HCT116 (cell line): ENCODE measurements around the gene GPAM. TPM values are rescaled to one million over a fixed set of nuclear protein-coding genes. Genes with fewer than 3 reads are reported as not detected.

Source experiments
- ATAC-seq: fragments of 200-7000 bp; cut with Tn5 transposase; 2 replicates; pipeline ENCODE4 v1.9.1; 2020; ENCODE audit warnings: mild to moderate bottlenecking, moderate library complexity
- BruUV-seq: library from RNA; stranded (reverse); fragments of 400-500 nt; replicated peaks from 2 replicates; lab custom pipeline; 2021; lab: Mats Ljungman, UMichigan
- CTCF ChIA-PET: fragments of 300-600 bp; sonication (Branson Sonifier 250); formaldehyde crosslinking; loops from one replicate; lab custom pipeline; 2021; ENCODE audit warnings: antibody characterized with exemption; lab: Charles Lee
- POLR2A ChIA-PET: fragments of 300-600, 350-600 bp; sonication (Branson Sonifier 250); formaldehyde crosslinking; loops from one replicate; lab custom pipeline; 2021; ENCODE audit warnings: antibody characterized with exemption; lab: Charles Lee
- RAD21 ChIA-PET, 2 experiments: fragments of 300-600 bp; sonication (Branson Sonifier 250); formaldehyde crosslinking; loops; one replicate each; lab custom pipeline; 2023; ENCODE audit warnings: low total read pairs in 2 of 2; ENCODE audit not compliant: uncharacterized antibody in 2 of 2, unreplicated experiment in 2 of 2, low non-redundant PET in 1 of 2; lab: Charles Lee
- DNase-seq: peaks from one replicate; pipeline ENCODE4 v3.0.0-alpha.2; 2010; ENCODE audit warnings: low read depth, low spot score
- H2AFZ ChIP-seq: fragments of 200-600 bp; shearing (Covaris generic), sonication (generic); 2 replicates; pipeline ENCODE4 v1.6.1; 2017; ENCODE audit warnings: low read depth, mixed run types, mixed read lengths, antibody characterized with exemption, low read length; ENCODE audit not compliant: poor library complexity, severe bottlenecking
- H3K27ac ChIP-seq: 2 replicates; pipeline ENCODE4 v1.5.1; 2012; ENCODE audit warnings: low read depth, low read length
- H3K27me3 ChIP-seq: fragments of 200-600 bp; sonication (generic); 2 replicates; pipeline ENCODE4 v1.6.1; 2016; ENCODE audit warnings: mixed run types, low read length, mixed read lengths; ENCODE audit not compliant: insufficient read depth
- H3K36me3 ChIP-seq, 2 experiments: fragments of 200-500 bp in 1 of 2; fragments of 200-600 bp in 1 of 2; sonication (Bioruptor generic) in 1 of 2; sonication (generic) in 1 of 2; 2 replicates each; pipeline versions ENCODE4 v1.5.1 to v1.6.1; 2014 to 2016; ENCODE audit warnings: low read length in 2 of 2, inconsistent platforms in 1 of 2, mixed read lengths in 1 of 2, mixed run types in 1 of 2; ENCODE audit not compliant: insufficient read depth in 2 of 2, control insufficient read depth in 1 of 2
- H3K4me1 ChIP-seq, 2 experiments: fragments of 200-600 bp in 1 of 2; sonication (generic) in 1 of 2; 2 replicates each; pipeline versions ENCODE4 v1.5.1 to v1.6.1; 2012 to 2017; ENCODE audit warnings: low read length in 2 of 2, inconsistent platforms in 1 of 2, mild to moderate bottlenecking in 1 of 2, mixed read lengths in 1 of 2, mixed run types in 1 of 2, moderate library complexity in 1 of 2; ENCODE audit not compliant: insufficient read depth in 2 of 2, control insufficient read depth in 1 of 2
- H3K4me2 ChIP-seq: fragments of 200-600 bp; sonication (generic); 2 replicates; pipeline ENCODE4 v1.6.1; 2017; ENCODE audit warnings: mixed run types, low read length, mixed read lengths
- H3K4me3 ChIP-seq, 2 experiments: fragments of 200-600 bp in 1 of 2; sonication (generic) in 1 of 2; replicated peaks in 1 of 2; 2 replicates each; pipeline ENCODE4 v1.5.1; 2011 to 2016; ENCODE audit warnings: low read length in 2 of 2, control low read depth in 1 of 2, low read depth in 1 of 2, mild to moderate bottlenecking in 1 of 2, mixed read lengths in 1 of 2, mixed run types in 1 of 2
- H3K79me2 ChIP-seq: fragments of 200-600 bp; sonication (generic); 2 replicates; pipeline ENCODE4 v1.6.1; 2017; ENCODE audit warnings: mild to moderate bottlenecking, mixed run types, low read length, moderate library complexity, mixed read lengths; ENCODE audit not compliant: insufficient read depth
- H3K9ac ChIP-seq: fragments of 200-600 bp; sonication (generic); 2 replicates; pipeline ENCODE4 v1.6.1; 2016; ENCODE audit warnings: low read length, mixed read lengths
- H3K9me2 ChIP-seq: fragments of 200-600 bp; sonication (generic), shearing (Covaris generic); 2 replicates; pipeline ENCODE4 v1.6.1; 2017; ENCODE audit warnings: mixed run types, mild to moderate bottlenecking, moderate library complexity; ENCODE audit not compliant: insufficient read depth
- H3K9me3 ChIP-seq, 2 experiments: fragments of 200-500 bp in 1 of 2; fragments of 200-600 bp in 1 of 2; sonication (Bioruptor generic) in 1 of 2; sonication (generic) in 1 of 2; 2 replicates each; pipeline ENCODE4 v1.6.1; 2014 to 2017; ENCODE audit warnings: low read length in 2 of 2, mixed read lengths in 2 of 2, inconsistent platforms in 1 of 2, low read depth in 1 of 2, mild to moderate bottlenecking in 1 of 2, mixed run types in 1 of 2, moderate library complexity in 1 of 2; ENCODE audit not compliant: control insufficient read depth in 1 of 2, insufficient read depth in 1 of 2
- H4K20me1 ChIP-seq: fragments of 200-600 bp; sonication (generic), shearing (Covaris generic); 2 replicates; pipeline ENCODE4 v1.6.1; 2017; ENCODE audit warnings: mixed run types, mild to moderate bottlenecking, moderate library complexity; ENCODE audit not compliant: insufficient read depth
- CBX3 ChIP-seq: IDR thresholded peaks from 2 replicates; pipeline ENCODE4 v1.6.1; 2012; ENCODE audit warnings: low read depth
- CEBPB ChIP-seq: IDR thresholded peaks from 2 replicates; pipeline ENCODE4 v1.6.1; 2012; ENCODE audit warnings: low read depth
- EGR1 ChIP-seq: IDR thresholded peaks from 2 replicates; pipeline ENCODE4 v1.6.1; 2012; ENCODE audit warnings: low read depth
- ELF1 ChIP-seq: IDR thresholded peaks from 2 replicates; pipeline ENCODE4 v1.6.1; 2012; ENCODE audit warnings: low read depth, borderline replicate concordance
- EZH2 ChIP-seq: fragments of 200-600 bp; sonication (generic); IDR thresholded peaks from 2 replicates; pipeline ENCODE4 v1.6.1; 2017; ENCODE audit warnings: antibody characterized with exemption, mixed run types
- EZH2phosphoT487 ChIP-seq: fragments of 200-600 bp; IDR thresholded peaks from 2 replicates; pipeline ENCODE4 v1.6.1; 2018; ENCODE audit warnings: antibody characterized with exemption, borderline replicate concordance
- JUND ChIP-seq: IDR thresholded peaks from 2 replicates; pipeline ENCODE4 v1.6.1; 2012
- POLR2A ChIP-seq: IDR thresholded peaks from 2 replicates; pipeline ENCODE4 v1.7.0; 2011; ENCODE audit warnings: borderline replicate concordance; ENCODE audit not compliant: insufficient read depth, insufficient read length; ENCODE audit errors: extremely low read depth
- POLR2AphosphoS5 ChIP-seq: IDR thresholded peaks from 2 replicates; pipeline ENCODE4 v1.6.1; 2011; ENCODE audit warnings: mild to moderate bottlenecking, low read depth, low read length, moderate library complexity
- RAD21 ChIP-seq: IDR thresholded peaks from 2 replicates; pipeline ENCODE4 v1.6.1; 2012; ENCODE audit warnings: low read depth, mild to moderate bottlenecking
- SP1 ChIP-seq: IDR thresholded peaks from 2 replicates; pipeline ENCODE4 v1.6.1; 2012; ENCODE audit warnings: low read depth
- SRF ChIP-seq: IDR thresholded peaks from 2 replicates; pipeline ENCODE4 v1.6.1; 2012; ENCODE audit warnings: low read depth
- ZFX ChIP-seq: fragments of 450-650 bp; IDR thresholded peaks from 2 replicates; pipeline ENCODE4 v1.6.1; 2017
- intact Hi-C: fragments of 100-400 bp; cut with micrococcal nuclease; formaldehyde crosslinking; loops from 2 replicates; pipeline ENCODE4 v1.10.0; 2022
- total RNA-seq: library from RNA; stranded (reverse); gene quantifications from one replicate; pipeline ENCODE4 v1.2.1, GENCODE V29; 2021; ENCODE audit not compliant: unreplicated experiment
- TF ChIP-seq, protein P1 (sequence below): IDR thresholded peaks from 2 replicates; pipeline ENCODE4 v1.6.1; 2012
- TF ChIP-seq, protein P2 (sequence below): IDR thresholded peaks from 2 replicates; pipeline ENCODE4 v1.6.1; 2012; ENCODE audit warnings: low read depth

GPAM gene
- total RNA-seq, 1 experiment from 2014 or later: 19.3 TPM

DNA sequence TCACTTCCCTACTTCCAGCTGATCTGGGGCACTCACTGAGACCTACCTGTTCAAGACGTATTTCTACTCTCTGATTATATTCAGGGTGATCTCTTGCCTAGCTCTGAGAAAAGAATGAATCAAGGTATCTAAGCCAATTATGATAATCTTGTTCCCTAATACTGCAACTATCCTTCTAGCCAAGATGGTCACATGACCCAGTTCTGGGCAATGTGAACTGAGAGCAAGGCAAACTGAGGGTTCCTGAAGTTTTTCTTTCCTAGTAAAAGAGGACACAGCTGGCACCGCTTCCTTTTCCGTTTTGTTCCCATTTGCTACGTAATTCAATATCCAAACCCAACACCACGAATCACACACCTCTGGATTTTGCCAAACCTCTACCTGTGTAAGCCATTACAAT, 5.9 kb upstream of the GPAM start:
- DNase-seq (no peak), ATAC-seq (no peak)
- Histone ChIP-seq H3K9me3 (peaks cover 0 to 3% of the 10 kb centered on the region in 2 experiments; a peak in 2 of 4 replicates), H2AFZ (no peak overlapping the region), H3K4me2 (no peak overlapping the region), H3K9ac (no peak overlapping the region), H3K4me3 (no peak overlapping the region), H4K20me1 (no peaks in the 10 kb centered on the region), H3K4me1 (peaks cover 0 to 2% of the 10 kb centered on the region in 2 experiments; a peak in 2 of 4 replicates), H3K36me3 (no peaks in the 10 kb centered on the region), H3K27ac (no peak overlapping the region), H3K79me2 (no peaks in the 10 kb centered on the region), H3K27me3 (no peaks in the 10 kb centered on the region), H3K9me2 (no peaks in the 10 kb centered on the region)
- ChIA-PET RAD21 (no interaction called here), CTCF (no interaction called here), POLR2A (no interaction called here)
- intact Hi-C loops: no loop called here
- TF ChIP-seq EGR1: no peak
- no peak for TF ChIP-seq POLR2A
- TF ChIP-seq EZH2phosphoT487: no peak
- no peak for TF ChIP-seq SRF
- TF ChIP-seq POLR2AphosphoS5: no peak
- TF ChIP-seq CEBPB: no peak
- TF ChIP-seq ELF1: no peak
- TF ChIP-seq, protein P1, sequence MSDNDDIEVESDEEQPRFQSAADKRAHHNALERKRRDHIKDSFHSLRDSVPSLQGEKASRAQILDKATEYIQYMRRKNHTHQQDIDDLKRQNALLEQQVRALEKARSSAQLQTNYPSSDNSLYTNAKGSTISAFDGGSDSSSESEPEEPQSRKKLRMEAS: no peak
- no peak for TF ChIP-seq SP1
- no peak for TF ChIP-seq EZH2
- TF ChIP-seq, protein P2, sequence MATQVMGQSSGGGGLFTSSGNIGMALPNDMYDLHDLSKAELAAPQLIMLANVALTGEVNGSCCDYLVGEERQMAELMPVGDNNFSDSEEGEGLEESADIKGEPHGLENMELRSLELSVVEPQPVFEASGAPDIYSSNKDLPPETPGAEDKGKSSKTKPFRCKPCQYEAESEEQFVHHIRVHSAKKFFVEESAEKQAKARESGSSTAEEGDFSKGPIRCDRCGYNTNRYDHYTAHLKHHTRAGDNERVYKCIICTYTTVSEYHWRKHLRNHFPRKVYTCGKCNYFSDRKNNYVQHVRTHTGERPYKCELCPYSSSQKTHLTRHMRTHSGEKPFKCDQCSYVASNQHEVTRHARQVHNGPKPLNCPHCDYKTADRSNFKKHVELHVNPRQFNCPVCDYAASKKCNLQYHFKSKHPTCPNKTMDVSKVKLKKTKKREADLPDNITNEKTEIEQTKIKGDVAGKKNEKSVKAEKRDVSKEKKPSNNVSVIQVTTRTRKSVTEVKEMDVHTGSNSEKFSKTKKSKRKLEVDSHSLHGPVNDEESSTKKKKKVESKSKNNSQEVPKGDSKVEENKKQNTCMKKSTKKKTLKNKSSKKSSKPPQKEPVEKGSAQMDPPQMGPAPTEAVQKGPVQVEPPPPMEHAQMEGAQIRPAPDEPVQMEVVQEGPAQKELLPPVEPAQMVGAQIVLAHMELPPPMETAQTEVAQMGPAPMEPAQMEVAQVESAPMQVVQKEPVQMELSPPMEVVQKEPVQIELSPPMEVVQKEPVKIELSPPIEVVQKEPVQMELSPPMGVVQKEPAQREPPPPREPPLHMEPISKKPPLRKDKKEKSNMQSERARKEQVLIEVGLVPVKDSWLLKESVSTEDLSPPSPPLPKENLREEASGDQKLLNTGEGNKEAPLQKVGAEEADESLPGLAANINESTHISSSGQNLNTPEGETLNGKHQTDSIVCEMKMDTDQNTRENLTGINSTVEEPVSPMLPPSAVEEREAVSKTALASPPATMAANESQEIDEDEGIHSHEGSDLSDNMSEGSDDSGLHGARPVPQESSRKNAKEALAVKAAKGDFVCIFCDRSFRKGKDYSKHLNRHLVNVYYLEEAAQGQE: no peak
- no peak for TF ChIP-seq CBX3
- no peak for TF ChIP-seq ZFX
- no peak for TF ChIP-seq RAD21
- no peak for TF ChIP-seq JUND
- no TSS peak for BruUV-seq
